Epithelial cell of esophagus (primary cell): ENCODE results near the gene GPR4.
A peak's percentile ranks its signal among the peaks of the same experiment; 100 is the strongest.

ENCODE experiments used
- DNase-seq: peaks from one replicate; pipeline ENCODE4 v3.0.0; 2010; ENCODE audit warnings: low read depth
- H3K4me3 ChIP-seq: 2 replicates; pipeline ENCODE4 v1.5.1; 2011; ENCODE audit warnings: mild to moderate bottlenecking, low read length, control low read depth
- TF ChIP-seq, protein P1 (sequence below): IDR thresholded peaks from 2 replicates; pipeline ENCODE4 v1.5.1; 2011; ENCODE audit warnings: low read depth, mild to moderate bottlenecking, low read length, control low read depth, inconsistent platforms; ENCODE audit not compliant: insufficient read depth; ENCODE audit errors: missing control alignments

The GPR4 gene

DNA sequence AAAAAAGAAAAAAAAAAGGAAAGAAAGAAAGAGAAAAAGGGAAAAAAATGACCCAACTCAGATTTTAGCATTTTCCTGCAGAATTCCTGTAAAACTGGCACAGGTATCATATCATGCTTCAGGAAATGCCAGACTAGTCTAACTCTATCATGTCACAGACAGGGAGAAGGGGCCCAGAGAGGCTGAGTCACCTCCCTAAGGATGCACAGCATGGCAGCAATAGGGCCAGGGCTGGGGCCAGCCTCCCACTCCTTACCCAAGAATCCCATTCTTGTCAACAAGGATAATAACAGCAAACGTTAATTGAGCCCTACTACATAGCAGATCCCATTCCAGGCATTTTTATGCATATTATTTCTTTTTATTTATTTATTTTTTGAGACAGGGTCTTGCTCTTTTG lies 8.5 kb downstream of the GPR4 start:
- H3K4me3 ChIP-seq, result no peak overlapping the region
- TF ChIP-seq, protein P1, sequence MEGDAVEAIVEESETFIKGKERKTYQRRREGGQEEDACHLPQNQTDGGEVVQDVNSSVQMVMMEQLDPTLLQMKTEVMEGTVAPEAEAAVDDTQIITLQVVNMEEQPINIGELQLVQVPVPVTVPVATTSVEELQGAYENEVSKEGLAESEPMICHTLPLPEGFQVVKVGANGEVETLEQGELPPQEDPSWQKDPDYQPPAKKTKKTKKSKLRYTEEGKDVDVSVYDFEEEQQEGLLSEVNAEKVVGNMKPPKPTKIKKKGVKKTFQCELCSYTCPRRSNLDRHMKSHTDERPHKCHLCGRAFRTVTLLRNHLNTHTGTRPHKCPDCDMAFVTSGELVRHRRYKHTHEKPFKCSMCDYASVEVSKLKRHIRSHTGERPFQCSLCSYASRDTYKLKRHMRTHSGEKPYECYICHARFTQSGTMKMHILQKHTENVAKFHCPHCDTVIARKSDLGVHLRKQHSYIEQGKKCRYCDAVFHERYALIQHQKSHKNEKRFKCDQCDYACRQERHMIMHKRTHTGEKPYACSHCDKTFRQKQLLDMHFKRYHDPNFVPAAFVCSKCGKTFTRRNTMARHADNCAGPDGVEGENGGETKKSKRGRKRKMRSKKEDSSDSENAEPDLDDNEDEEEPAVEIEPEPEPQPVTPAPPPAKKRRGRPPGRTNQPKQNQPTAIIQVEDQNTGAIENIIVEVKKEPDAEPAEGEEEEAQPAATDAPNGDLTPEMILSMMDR, result no peak
- DNase-seq, result no peak

DNA sequence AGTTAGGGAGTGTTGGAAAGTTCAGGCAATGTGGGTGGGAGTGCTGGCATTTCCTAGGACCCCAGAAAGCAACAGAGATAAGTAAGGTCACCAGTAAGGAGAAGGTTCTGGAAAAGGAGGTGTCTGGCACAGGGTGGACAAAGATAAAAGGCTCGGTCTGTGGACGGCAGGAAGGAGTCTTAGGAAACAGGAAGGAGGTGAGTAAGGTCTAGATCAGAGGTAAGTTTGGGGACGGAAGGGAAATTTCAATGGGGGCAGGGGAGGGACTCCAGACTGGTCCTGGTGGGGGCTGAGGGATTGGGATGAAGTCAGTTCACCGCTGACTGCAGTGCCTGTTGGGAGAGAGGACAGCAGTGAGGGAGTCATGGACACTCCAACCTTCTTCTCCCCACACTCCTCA lies 9.6 kb downstream of the GPR4 start:
- TF ChIP-seq, protein P1, result no peak
- no peak for DNase-seq
- H3K4me3 ChIP-seq, result no peak overlapping the region

DNA sequence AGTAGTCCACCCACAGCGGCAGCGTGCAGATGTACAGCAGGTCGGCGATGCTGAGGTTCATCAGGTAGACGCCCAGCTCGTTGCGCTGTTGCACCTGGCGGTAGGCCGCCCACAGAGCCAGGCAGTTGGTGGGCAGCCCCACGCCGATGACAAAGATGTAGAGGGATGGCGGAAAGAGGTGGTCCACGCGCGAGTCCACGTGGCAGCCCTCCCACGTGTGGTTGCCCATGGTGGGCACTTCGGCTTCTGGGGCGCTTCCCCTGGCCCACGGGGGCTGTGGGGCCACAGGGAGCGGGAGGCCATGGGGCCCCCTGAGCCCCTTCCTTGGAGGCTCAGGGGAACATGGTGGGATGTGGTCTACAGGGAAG lies 10.4 kb downstream of the GPR4 start:
- H3K4me3 ChIP-seq, result no peak overlapping the region
- DNase-seq, result no peak
- TF ChIP-seq, protein P1, result no peak

DNA sequence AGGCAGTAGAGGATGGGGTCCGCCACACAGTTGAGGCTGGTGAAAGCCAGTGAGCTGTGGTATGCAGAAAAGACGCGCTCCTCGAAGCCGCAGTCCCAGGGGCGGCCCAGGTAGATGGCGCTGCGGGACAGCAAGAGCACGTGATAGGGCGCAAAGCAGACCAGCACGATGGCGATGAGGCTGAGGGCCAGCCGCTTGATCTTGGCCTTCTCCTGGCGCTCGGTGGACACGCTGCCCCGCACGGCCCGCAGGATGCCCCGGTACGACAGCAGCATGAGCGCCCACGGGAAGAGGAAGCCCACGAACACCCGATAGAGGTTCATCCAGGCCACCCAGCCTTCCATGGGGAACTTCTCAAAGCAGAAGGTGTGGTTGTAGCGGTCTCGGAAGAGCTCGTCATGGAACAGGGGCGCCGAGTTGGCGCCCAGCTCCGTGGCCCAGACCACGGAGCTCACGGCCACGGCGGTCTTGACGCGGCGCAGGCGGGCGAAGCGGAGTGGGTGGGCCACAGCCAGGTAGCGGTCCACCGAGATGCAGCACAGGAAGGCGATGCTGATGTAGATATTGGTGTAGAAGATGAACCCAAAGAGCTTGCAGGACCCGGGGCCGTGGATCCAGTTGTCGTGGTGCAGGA lies 10.9 kb downstream of the GPR4 start:
- no peak overlapping the region for H3K4me3 ChIP-seq
- TF ChIP-seq, protein P1, result peak; percentile 68
- DNase-seq, result peak; percentile 70

DNA sequence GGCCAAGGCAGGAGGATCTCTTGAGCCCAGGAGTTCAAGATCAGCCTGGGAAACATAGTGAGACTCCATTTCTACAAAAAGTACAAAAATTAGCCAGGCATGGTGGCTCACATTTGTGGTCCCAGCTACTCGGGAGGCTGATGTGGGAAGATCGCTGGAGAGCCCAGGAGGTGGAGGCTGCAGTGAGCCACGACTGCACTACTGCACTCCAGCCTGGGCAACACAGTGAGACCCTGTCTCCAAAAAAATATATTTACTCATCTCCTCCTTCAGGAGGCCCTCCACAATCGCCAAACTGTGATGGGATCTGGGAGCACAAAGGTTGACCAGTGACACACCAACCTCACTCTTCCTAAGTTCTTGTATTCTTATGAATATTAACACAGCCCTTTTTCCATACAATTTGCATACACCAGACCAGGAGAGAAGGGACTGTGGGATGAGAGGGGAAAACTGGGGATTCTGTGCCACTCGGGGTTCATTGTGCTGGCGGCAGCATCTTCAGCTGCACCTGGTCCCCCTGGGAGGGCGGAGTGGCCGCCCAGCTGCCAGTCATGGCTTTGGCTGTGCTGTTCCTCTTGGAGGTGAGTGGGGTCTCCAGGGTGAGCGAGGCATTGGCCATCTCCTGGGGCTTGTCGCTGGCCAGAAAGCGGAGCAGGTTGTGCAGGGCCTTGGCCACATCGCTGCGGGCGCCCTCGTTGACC lies 11.6 kb downstream of the GPR4 start:
- TF ChIP-seq, protein P1, result no peak
- H3K4me3 ChIP-seq, result no peak overlapping the region

DNA sequence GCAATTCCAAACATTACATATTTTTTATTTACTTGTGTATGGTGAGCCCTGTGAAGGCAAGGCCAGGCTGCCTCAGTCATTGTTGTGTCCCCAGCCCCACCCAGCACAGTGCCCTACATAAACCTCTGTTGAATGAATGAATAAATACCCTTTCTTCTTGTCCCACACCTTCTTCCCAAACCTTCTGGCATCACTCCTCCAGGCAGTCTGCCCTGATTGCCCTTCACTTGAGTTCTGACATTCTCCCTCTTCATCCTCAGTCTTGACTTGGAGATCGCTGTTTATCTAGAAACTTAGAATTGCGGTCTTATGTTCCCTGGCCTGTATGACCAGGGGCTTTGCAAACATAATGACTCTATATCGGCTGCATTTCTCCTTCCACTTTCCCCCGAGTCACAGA lies 12.2 kb downstream of the GPR4 start:
- no peak for DNase-seq
- TF ChIP-seq, protein P1, result no peak
- no peak overlapping the region for H3K4me3 ChIP-seq

More for the DNA sequence above, 11.6 kb downstream of the GPR4 start:
- no peak for DNase-seq

DNA sequence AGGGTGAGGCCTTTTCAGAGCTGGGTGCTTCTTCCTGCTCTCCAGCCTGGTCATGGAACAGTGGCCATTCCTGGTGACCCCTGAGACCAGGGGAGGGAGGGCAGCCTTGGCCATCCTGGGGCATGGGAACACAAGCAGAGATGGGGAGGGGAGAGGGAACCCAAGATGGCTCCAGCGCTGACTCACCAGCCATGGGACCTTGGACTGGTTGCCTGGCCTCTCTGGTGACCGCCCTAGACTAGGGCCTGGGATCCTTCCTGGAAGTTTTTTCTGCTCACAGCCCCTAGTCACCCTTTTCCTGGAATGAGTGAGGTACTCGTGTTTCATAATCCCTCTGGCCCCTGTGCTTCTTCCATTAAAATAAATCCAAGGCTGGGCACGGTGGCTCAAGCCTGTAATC lies 14.1 kb downstream of the GPR4 start:
- DNase-seq, result no peak
- H3K4me3 ChIP-seq, result no peak overlapping the region
- TF ChIP-seq, protein P1, result no peak
